NB4 (cell line): ENCODE results near the gene VIT.

Source experiments
- CTCF ChIP-seq: IDR thresholded peaks from one replicate; pipeline ENCODE4 v1.5.1; 2012; ENCODE audit warnings: low read depth, low read length
- MAX ChIP-seq: IDR thresholded peaks from 2 replicates; pipeline ENCODE4 v1.6.1; 2011; ENCODE audit warnings: low read depth, low read length
- MYC ChIP-seq: IDR thresholded peaks from 2 replicates; pipeline ENCODE4 v1.6.1; 2011; ENCODE audit warnings: low read depth, low read length
- POLR2A ChIP-seq: IDR thresholded peaks from 2 replicates; pipeline ENCODE4 v1.6.1; 2011; ENCODE audit warnings: mild to moderate bottlenecking; ENCODE audit not compliant: insufficient read length; ENCODE audit errors: extremely low read depth

- no peak for TF ChIP-seq MAX
- TF ChIP-seq CTCF: no peak
- TF ChIP-seq POLR2A: no peak
- TF ChIP-seq MYC: no peak
Measured at GRCh38 chr2:36797324-36798070, 101.0 kb downstream of the VIT start.
